Rectal smooth muscle tissue (tissue), 1 donor: Measurements from ENCODE around the gene KCNK7.

ENCODE experiments used
- H3K27ac ChIP-seq: one replicate; pipeline ENCODE4 v1.7.0; 2013; ENCODE audit warnings: low read depth, low read length, inconsistent platforms
- H3K27me3 ChIP-seq: one replicate; pipeline ENCODE4 v1.7.0; 2013; ENCODE audit warnings: low read length; ENCODE audit not compliant: control insufficient read depth, insufficient read depth
- H3K36me3 ChIP-seq: one replicate; pipeline ENCODE4 v1.7.0; 2013; ENCODE audit warnings: low read length; ENCODE audit not compliant: control insufficient read depth, insufficient read depth
- H3K4me1 ChIP-seq: one replicate; pipeline ENCODE4 v1.7.0; 2013; ENCODE audit warnings: low read length; ENCODE audit not compliant: control insufficient read depth, insufficient read depth
- H3K4me3 ChIP-seq: one replicate; pipeline ENCODE4 v1.7.0; 2013; ENCODE audit warnings: low read length
- H3K9ac ChIP-seq: one replicate; pipeline ENCODE4 v1.7.0; 2013; ENCODE audit warnings: low read length

The KCNK7 gene

GRCh38 chr11:65549096-65549495, 46.5 kb downstream of the KCNK7 start:
- no peaks in the 10 kb centered on the region for H3K36me3 ChIP-seq

GRCh38 chr11:65548395-65548794, 47.2 kb downstream of the KCNK7 start:
- H3K27ac ChIP-seq, result no peak overlapping the region
- H3K27me3 ChIP-seq, result no peaks in the 10 kb centered on the region
- no peaks in the 10 kb centered on the region for H3K4me1 ChIP-seq
- no peaks in the 10 kb centered on the region for H3K36me3 ChIP-seq
- no peak overlapping the region for H3K4me3 ChIP-seq
- no peak overlapping the region for H3K9ac ChIP-seq

More at GRCh38 chr11:65549096-65549495, 46.5 kb downstream of the KCNK7 start:
- no peaks in the 10 kb centered on the region for H3K27me3 ChIP-seq
- H3K4me1 ChIP-seq, result no peaks in the 10 kb centered on the region
- no peak overlapping the region for H3K4me3 ChIP-seq
- H3K27ac ChIP-seq, result no peak overlapping the region
- H3K9ac ChIP-seq, result no peak overlapping the region

- no peak overlapping the region for H3K27ac ChIP-seq
These were observed 48.0 kb downstream of the KCNK7 start for GRCh38 chr11:65547446-65548125.

GRCh38 chr11:65546217-65546958, 49.2 kb downstream of the KCNK7 start:
- Histone ChIP-seq H3K27ac (peak overlapping the region; percentile 23), H3K4me1 (peaks cover 4% of the 10 kb centered on the region), H3K4me3 (peak overlapping the region; percentile 53), H3K27me3 (no peaks in the 10 kb centered on the region), H3K36me3 (peaks cover 3% of the 10 kb centered on the region), H3K9ac (no peak overlapping the region)

More at GRCh38 chr11:65547446-65548125, 48.0 kb downstream of the KCNK7 start:
- peaks cover 3% of the 10 kb centered on the region for H3K36me3 ChIP-seq
- no peak overlapping the region for H3K9ac ChIP-seq
- no peaks in the 10 kb centered on the region for H3K4me1 ChIP-seq
- no peak overlapping the region for H3K4me3 ChIP-seq
- H3K27me3 ChIP-seq, result no peaks in the 10 kb centered on the region

GRCh38 chr11:65545853-65546216, 49.8 kb downstream of the KCNK7 start:
- Histone ChIP-seq H3K4me1 (peaks cover 9% of the 10 kb centered on the region), H3K4me3 (peak overlapping the region; percentile 53), H3K27ac (peak overlapping the region; percentile 23), H3K9ac (no peak overlapping the region), H3K36me3 (peaks cover 3% of the 10 kb centered on the region), H3K27me3 (no peaks in the 10 kb centered on the region)
